ENCODE results near the gene WDR45B. TPM values are rescaled to one million over a fixed set of nuclear protein-coding genes. Genes with fewer than 3 reads are reported as not detected.

The WDR45B gene
- total RNA-seq, 1 donor from 2014 or later, result 75.6 TPM

DNA sequence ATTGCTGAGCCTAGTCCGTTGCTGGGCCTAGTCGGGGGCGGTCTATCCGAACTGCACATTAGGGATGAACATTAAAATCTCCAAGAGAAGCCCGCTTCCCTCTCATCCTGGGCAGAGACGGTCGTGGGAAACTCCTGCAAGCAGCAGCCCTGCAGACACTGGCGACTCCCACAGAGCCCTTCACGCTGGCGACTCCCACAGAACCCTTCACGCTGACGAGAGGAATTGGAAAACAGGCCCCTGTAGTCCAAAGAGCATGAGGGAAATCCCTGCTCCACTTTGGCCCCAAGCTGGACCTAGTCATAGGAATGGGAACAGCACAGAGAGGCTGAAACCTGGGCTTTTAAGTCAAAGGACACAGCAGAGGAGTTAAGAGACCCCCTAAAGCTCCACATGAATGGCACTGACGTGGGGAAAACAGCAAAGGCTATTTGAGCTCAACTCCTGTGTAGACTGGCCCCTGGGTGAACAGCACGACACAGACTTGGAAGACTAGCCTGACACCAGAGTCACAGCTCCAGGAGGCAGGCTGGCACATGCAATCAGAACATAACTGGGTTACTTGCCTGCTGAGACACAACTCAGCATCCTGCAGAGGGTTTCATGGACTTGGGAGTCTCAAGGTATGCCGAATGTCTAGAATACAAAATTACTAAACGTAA is 42.2 kb downstream of the WDR45B start:
- H3K36me3 Mint-ChIP-seq (ENCODE audit: unreplicated experiment), result peaks cover 50% of the 10 kb centered on the region
- H3K4me1 Mint-ChIP-seq (ENCODE audit: unreplicated experiment), result no peaks in the 10 kb centered on the region
- peak overlapping the region; percentile 4 for H3K27ac Mint-ChIP-seq (ENCODE audit: unreplicated experiment)
- no peak overlapping the region for H3K4me3 Mint-ChIP-seq (ENCODE audit: unreplicated experiment)
- DNase-seq (ENCODE audit: extremely low spot score, unreplicated experiment), result no peak
- no peak for TF ChIP-seq CTCF (IDR thresholded peaks at IDR 0.05)
- no peaks in the 10 kb centered on the region for H3K9me3 Mint-ChIP-seq (ENCODE audit: unreplicated experiment)
- no peaks in the 10 kb centered on the region for H3K27me3 Mint-ChIP-seq (ENCODE audit: unreplicated experiment)

GRCh38 chr17:82604532-82604931 is 43.7 kb downstream of the WDR45B start:
- Mint-ChIP-seq H3K27me3 (ENCODE audit: unreplicated experiment) (no peaks in the 10 kb centered on the region), H3K9me3 (ENCODE audit: unreplicated experiment) (no peaks in the 10 kb centered on the region), H3K4me3 (ENCODE audit: unreplicated experiment) (no peak overlapping the region), H3K4me1 (ENCODE audit: unreplicated experiment) (no peaks in the 10 kb centered on the region), H3K27ac (ENCODE audit: unreplicated experiment) (no peak overlapping the region), H3K36me3 (ENCODE audit: unreplicated experiment) (peaks cover 43% of the 10 kb centered on the region)
- no peak for DNase-seq (ENCODE audit: extremely low spot score, unreplicated experiment)
- TF ChIP-seq CTCF (IDR thresholded peaks at IDR 0.05), result no peak

DNA sequence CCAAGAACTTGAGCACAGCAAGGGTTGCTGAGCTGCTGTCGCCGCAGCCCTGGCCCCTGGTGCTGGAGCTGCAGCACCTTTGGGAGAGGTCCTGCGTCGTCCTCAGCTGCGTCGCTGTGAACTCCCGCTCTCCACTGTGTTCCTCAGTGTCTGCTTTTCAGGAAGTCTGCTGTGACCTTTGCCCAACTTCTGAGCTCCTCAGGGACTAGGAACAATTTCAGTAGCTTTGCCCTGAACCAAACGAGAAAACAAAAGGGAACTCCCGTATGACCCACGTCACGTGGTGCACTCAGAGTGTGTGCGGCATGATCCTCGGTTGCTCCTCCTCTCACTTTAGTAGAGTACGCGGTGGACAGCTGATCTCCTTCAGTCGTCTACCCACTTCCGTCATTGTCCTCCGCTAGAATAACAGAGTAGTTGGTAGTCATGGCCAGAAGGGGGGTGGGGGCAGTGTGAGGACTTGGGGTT is 44.2 kb downstream of the WDR45B start:
- Mint-ChIP-seq H3K36me3 (ENCODE audit: unreplicated experiment) (peaks cover 40% of the 10 kb centered on the region), H3K9me3 (ENCODE audit: unreplicated experiment) (no peaks in the 10 kb centered on the region), H3K27ac (ENCODE audit: unreplicated experiment) (peak overlapping the region; percentile 10), H3K27me3 (ENCODE audit: unreplicated experiment) (no peaks in the 10 kb centered on the region), H3K4me1 (ENCODE audit: unreplicated experiment) (no peaks in the 10 kb centered on the region), H3K4me3 (ENCODE audit: unreplicated experiment) (no peak overlapping the region)
- no peak for DNase-seq (ENCODE audit: extremely low spot score, unreplicated experiment)
- TF ChIP-seq CTCF (IDR thresholded peaks at IDR 0.05), result no peak

- peak overlapping the region; percentile 27 for H3K27ac Mint-ChIP-seq (ENCODE audit: unreplicated experiment)
- no peak overlapping the region for H3K4me3 Mint-ChIP-seq (ENCODE audit: unreplicated experiment)
- peaks cover 41% of the 10 kb centered on the region for H3K36me3 Mint-ChIP-seq (ENCODE audit: unreplicated experiment)
- TF ChIP-seq CTCF (IDR thresholded peaks at IDR 0.05), result no peak
- no peaks in the 10 kb centered on the region for H3K27me3 Mint-ChIP-seq (ENCODE audit: unreplicated experiment)
- no peaks in the 10 kb centered on the region for H3K9me3 Mint-ChIP-seq (ENCODE audit: unreplicated experiment)
- peaks cover 1% of the 10 kb centered on the region for H3K4me1 Mint-ChIP-seq (ENCODE audit: unreplicated experiment)
- DNase-seq (ENCODE audit: extremely low spot score, unreplicated experiment), result no peak
Measured at GRCh38 chr17:82602986-82603710, 45.1 kb downstream of the WDR45B start.

DNA sequence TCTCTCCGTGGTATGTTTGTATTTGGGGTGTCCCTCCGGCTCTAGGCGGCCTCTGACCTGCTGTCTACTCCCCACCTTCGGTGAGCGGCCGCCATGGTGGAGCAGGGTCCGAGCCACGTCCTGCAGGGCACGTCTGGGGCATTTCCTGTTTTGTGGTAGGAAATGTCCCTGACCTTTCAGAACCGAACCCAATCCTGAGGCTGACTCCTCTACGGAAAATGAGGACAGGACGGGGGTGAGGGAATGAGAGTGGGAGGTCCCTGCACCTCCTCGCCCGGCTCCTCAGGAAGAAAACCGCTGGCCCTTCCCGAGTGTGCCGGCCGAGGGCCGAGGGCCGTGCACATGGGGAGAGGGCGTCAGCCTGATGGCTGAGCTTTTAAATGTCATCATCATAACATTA is 45.8 kb downstream of the WDR45B start:
- Mint-ChIP-seq H3K4me3 (ENCODE audit: unreplicated experiment) (no peak overlapping the region), H3K27me3 (ENCODE audit: unreplicated experiment) (no peaks in the 10 kb centered on the region), H3K4me1 (ENCODE audit: unreplicated experiment) (peaks cover 2% of the 10 kb centered on the region), H3K9me3 (ENCODE audit: unreplicated experiment) (no peaks in the 10 kb centered on the region), H3K36me3 (ENCODE audit: unreplicated experiment) (peaks cover 43% of the 10 kb centered on the region), H3K27ac (ENCODE audit: unreplicated experiment) (no peak overlapping the region)
- no peak for DNase-seq (ENCODE audit: extremely low spot score, unreplicated experiment)
- no peak for TF ChIP-seq CTCF (IDR thresholded peaks at IDR 0.05)

All from osteocyte (in vitro differentiated cells).